HuH-7.5 (cell line): ENCODE measurements around the gene EML4.
"Not testable (repeated sequence)": the region's sequence is repeated elsewhere in the genome, so short reads cannot be mapped to it uniquely, and the experiment has no call there.

Source experiments
- DNase-seq: peaks from one replicate; pipeline ENCODE4 v3.0.0; 2011; ENCODE audit warnings: low spot score

The EML4 gene

DNA sequence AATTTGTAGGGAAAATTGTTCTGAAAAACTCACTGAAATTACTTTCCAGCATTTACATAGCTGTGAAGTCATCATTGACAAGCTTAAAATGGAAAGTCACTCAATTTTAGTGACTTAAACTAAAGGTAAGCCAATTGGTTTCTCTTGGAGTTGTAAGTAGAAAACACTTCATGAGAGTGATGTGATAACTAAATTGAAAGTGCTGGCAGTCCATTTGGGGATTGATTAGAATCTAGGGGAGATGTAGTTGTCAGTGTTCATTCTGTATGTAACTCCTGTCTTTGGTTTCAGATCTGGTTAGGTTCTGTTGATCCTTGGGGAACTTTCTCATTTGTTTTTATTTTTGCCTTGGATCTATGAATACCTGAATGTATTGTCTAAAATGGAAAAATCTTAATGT lies 138.0 kb downstream of the EML4 start:
- DNase-seq, result no peak

DNA sequence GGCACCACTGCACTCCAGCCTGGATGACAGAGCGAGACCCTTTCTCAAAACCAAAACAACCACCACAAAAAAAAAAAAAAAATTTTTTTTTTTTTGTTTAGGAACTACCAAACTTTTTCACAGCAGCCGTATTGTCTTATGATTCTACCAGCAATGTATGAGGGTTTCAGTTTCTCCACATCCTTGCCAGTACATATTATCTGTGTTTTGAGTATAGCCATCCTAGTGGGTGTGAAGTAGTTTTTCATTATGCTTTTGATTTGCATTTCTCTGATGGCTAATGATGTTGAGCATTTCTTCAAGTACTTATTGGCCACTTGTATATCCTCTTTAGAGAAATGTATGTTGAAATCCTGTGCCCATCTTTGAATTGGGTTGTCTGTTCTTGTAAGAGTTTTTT lies 140.2 kb downstream of the EML4 start:
- DNase-seq, result no peak

DNA sequence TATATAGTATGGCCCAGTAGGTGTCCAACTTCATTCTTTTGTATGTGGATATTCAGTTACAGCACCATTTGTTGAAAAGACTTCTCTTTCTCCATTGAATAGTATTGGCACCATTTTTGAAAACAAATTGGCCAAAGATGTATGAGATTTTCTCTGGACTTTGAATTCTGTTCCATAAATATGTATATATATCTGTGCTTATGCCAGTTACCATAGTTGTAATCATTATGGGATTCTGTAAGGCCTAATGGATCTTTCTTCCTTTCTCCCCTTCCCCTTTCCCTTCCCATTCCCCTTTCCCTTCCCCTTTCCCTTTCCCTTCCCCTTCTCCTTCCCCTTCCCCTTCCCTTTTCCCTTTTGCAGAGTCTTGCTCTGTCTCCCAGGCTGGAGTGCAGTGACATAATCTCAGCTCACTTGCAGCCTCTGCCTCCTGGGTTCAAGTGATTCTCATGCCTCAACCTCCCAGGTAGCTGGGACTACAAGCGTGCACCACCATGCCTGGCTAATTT lies 140.9 kb downstream of the EML4 start:
- DNase-seq, result no peak

DNA sequence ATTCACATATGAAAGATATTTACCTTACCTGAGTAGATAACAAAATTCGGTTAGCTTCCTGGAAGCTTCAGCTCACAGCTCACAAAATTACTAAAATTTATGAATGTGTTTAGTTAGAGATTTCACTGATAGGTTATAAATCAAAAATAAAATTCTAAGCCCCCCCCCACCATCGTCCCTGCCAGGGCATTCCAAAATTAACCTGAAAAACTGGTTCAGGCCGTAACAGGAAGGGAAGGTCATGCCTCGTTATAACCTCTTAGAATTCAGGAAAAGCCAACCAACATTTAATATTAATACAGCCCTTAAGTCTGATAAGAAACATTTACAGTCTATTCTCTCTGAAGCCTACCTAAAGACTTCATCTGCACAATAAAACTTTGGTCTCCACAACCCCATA lies 143.0 kb downstream of the EML4 start:
- DNase-seq, result no peak

DNA sequence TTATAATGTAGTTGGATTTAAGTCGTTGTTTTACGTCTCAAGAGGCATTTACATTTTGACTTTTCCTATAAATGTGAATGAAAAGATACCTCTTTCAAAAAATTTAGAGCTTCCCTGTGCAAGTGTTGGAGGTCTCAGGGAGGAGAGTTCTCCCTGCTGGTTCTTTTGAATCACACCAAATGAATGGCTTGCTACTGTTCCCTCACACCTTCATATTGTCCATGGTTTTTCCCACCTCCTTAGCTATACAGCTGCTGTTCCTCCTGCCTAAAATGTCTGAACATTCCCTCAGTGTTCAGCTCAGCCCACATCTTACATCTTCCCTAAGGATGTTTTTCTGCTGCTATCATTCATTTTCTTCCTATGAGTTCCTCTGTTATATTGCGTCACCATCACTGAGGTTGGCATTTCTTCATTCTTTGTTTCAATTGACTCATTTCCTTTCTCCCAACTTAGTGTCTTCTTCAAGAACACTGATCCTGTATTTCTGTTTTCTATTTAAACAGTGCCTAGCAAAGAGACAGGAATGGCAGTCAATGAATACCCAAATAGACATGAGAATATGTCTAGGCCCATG lies 145.8 kb downstream of the EML4 start:
- no peak for DNase-seq

DNA sequence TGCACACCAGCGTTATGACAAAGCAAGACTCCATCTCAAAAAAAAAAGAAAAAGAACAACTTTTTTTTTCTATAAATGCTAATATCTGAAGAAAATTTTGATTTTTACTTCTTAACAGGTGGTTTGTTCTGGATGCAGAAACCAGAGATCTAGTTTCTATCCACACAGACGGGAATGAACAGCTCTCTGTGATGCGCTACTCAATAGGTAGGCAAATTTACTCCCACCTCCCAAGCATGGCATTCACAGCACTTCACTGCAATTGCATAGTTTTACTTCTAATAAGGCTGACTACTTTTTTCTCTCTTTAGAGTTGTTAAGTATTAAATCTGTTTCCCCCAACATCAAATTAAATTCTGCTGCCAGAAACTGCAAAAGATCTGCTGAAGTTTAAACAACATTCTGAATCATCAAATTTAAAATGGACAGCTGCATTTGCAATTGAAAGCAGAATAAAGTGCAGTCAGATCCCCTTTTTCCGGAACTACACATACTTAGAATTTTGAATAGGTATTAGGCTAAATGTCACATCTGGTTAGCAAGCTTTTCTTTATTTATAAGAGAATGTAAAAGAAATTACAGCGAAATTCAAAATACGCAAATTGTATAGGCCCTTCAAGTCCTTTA lies 146.8 kb downstream of the EML4 start:
- DNase-seq, result no peak

DNA sequence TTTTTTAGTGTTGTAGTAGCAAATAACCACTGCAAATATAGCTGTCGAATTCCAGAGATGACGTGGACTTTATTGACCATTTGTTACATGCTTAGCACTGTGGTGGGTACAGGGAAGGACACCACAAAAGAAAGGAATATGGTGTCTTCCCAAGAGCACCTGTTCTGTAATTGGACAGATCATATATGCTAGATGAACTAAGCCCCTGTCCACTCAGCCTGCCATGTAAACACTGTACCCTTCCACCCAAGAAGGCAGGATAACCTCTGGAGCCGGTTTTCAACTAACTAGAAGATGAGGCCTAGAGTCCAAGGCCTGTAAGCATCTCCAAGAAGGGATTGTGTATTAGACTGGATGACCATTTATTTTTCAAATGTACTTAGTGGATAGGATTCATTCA lies 147.8 kb downstream of the EML4 start:
- no peak for DNase-seq

DNA sequence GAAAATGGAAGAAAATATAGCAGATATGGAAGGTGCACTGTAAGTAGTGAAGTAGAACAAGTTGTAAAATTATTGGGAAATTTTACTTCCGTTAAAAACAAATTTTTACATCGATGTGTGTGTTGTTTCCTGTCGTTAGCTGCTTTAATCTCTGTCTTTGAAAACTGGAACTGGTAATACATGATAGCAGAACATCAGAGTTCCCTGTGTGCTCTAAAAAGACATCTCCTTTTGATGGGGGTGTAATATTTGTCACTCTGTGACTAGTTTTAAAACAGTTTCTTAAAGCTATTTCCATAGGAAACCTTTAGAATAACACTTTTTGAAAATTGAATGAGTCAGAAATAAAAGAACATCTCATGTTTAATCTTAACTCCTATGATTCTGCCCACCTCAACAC lies 148.3 kb downstream of the EML4 start:
- no peak for DNase-seq

DNA sequence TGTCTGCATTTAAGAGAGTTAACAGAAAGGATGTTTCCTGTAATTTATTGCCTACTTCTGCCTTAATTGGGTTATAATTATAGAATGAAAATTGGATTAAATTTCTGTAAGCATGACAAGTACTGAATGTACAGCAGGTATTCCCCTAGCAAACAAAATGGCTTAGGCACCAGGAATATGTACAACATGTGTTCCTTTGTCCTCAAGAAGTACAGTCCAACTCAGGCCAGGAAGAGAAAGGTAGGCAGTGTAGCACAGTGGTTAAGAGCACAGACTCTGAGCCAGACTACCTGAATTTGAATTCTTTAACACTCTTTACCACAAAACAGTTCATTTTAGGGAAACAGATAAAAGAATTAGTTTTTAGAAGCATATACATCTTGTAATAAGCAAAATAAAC lies 148.8 kb downstream of the EML4 start:
- DNase-seq, result no peak

DNA sequence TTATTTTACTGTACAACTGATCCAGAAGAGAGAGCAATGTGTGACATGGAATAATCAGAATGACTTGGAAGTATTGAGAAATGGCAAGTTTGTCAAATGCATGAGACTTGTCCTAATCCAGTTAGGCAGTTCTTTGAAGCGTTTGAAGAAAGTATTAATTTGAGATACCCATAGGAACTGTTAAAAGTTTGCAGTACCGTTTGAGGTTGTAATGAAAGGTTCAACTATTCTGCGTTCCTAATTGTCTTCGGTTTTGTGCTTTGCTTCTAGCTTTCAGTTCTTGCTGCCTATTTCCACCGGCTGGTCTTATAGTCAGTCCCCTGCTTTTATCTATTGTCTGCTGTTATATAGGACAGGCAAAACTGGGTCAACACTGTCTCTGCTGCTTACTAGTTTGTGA lies 150.1 kb downstream of the EML4 start:
- no peak for DNase-seq

DNA sequence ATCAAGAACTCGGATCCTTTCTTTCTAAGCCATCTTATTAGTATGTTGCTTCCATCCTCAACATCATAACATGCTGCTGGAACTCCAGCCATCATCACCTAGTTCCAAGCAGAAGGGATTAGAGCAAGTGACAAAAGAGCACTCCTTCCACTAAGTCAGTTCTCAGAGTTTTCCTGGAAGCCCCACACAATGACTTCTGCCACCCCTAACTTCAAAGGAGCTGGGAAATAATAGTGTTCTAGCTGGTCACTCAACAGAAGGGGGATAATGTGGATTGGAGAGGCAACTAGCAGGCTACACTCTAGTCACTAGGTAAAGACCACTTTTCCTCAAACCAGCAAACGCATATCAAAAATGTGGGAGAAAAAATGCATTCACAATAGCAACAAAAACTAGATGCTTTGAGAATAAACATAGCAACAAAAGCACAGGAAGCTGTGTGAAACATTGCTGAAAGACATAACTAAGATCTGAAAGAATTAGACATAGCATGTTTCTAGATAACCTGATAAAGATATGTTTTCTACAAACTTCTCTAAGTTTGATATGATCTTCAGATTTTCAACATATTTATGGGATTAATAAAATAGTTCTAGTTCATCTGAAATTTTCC lies 152.4 kb downstream of the EML4 start:
- DNase-seq, result no peak

DNA sequence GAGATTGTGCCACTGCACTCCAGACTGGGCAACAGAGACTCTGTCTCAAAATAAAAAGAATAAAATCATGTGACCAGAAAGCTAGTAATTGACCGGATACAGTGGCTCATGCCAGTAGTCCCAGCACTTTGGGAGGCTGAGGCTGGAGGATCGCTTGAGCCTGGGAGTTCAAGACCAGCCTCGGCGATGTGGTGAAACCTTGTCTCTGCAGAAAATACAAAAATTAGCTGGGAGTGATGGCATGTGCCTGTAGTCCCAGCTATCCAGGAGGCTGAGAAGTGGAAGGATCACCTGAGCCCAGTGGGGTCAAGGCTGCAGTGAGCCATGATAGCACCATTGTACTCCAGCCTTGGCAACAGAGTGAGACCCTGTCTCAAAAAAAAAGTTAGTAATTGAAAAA lies 155.1 kb downstream of the EML4 start:
- no peak for DNase-seq

DNA sequence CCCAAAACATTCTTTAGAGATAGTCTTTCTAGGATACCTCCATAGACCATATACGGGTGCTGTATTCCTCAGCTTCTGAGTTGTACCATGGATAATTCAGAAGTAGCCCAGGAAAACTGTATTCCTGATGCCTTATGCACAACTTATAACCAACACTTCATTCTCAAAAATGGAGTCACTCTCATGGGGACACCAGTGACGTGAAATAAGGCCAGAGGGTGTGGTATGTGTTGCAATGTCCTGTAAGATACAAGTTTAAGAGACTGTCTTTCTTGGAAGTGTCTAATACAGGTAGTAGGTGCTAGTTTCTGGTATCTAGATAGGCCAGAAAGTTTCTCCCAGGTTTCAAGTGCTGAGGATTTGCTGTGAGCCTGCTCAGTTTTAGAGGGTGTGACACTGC lies 155.8 kb downstream of the EML4 start:
- no peak for DNase-seq

DNA sequence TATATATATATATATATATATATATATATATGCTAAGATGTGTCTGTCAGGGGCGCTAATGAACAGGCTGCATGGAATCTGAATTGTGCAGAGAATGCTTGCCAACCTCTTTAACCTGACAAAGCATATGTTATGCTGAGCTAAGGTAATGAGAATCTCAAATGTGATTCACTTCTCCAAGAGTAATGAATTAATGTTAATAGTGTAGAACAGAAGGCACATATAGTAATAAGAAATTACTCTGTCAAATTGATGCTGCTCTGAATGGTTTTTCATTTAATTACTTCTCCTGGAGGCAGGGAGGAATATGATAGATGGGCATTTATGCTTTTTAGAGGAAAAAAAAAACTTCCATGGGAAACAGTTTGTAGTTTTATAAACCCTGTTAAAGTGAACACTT lies 156.5 kb downstream of the EML4 start:
- no peak for DNase-seq

DNA sequence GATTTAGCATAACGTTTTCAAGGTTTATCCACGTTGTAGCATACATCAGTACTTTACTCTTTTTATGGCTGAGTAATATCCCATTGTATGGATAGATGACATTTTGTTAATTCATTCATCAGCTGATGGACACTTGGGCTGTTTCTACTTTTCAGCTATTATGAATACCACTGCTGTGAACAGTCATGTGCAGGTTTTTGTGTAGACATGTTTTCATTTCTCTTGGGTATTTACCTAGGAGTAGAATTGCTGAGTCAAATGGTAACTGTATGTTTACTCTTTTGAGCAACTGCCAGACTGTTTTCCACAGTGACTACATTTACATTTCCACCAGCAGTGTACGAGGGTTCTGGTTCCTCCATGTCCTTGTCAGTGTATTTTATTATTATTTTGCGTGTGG lies 158.0 kb downstream of the EML4 start:
- no peak for DNase-seq

DNA sequence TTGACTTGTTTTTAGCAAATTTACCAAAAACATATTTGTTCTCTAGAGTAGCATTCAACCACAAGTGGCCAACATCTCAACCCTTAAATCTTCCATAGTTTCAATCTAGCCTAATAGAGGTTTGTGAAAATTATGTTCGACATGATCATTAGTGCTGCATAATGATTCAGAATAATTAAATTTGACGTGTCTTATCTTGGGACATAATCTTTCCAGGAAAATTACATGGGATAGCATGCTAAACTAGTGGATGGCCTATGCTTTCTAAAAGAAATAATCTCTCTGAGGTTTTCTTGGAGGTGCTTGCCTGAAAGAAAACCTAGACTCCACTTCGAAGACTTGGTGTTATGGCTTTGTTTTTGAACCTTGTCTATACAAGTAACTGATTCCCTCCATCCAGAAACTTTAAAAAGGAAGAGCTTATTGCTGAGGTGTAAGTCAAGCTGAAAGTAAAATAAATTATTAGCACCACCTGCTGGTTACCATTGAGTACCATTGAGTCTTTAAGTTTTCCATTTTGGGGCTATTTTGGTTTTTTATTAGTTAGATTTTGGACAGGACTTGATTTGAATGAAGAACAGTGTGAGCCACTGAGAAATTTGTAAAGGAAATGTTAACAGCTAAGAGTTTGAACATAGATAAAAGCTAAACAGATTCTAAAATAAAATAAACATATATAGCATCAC lies 159.1 kb downstream of the EML4 start:
- DNase-seq, result no peak

DNA sequence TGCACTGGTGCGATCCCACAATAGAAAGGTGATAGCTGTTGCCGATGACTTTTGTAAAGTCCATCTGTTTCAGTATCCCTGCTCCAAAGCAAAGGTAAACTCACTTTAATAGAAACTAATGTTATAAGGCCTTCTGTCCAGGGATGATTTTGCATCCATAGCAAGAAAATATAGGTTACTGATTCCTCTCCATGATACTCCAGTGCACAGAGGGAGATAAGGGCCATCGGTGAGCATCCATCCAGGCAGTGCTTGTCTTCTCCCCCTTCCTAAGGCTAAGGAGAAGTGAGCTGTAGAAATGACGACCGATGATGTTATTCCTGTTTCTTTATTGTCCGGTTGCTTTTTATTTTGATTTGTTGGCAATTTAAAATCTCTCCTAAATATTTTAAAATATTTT lies 159.8 kb downstream of the EML4 start:
- DNase-seq, result no peak

DNA sequence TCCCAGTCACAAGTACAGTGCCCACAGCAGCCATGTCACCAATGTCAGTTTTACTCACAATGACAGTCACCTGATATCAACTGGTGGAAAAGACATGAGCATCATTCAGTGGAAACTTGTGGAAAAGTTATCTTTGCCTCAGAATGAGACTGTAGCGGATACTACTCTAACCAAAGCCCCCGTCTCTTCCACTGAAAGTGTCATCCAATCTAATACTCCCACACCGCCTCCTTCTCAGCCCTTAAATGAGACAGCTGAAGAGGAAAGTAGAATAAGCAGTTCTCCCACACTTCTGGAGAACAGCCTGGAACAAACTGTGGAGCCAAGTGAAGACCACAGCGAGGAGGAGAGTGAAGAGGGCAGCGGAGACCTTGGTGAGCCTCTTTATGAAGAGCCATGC lies 160.6 kb downstream of the EML4 start:
- DNase-seq, result no peak

DNA sequence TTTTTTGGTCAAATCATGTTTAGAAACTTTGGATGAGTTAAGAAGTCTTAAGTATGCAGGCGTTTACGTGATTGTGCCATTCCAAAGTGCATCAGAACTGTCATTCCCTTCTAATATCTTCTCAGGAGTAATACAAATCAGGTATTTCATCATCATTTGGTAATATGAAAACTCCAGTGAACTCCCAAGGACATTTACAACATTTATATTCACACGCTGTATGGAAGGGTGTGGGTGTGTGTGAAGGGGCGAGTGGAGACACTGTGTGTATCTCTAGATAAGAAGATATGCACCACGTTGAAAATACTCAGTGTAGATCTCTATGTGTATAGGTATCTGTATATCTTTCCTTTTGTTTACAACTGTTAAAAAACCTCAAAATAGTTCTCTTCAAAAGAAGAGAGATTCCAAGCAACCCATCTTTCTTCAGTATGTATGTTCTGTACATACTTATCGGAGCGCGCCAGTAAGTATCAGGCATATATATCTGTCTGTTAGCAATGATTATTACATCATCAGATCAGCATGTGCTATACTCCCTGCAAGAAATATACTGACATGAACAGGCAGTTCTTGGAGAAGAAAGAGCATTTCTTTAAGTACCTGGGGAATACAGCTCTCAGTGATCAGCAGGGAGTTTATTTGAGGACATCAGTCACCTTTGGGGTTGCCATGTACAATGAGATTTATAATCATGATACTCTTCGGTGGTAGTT lies 162.6 kb downstream of the EML4 start:
- no peak for DNase-seq

DNA sequence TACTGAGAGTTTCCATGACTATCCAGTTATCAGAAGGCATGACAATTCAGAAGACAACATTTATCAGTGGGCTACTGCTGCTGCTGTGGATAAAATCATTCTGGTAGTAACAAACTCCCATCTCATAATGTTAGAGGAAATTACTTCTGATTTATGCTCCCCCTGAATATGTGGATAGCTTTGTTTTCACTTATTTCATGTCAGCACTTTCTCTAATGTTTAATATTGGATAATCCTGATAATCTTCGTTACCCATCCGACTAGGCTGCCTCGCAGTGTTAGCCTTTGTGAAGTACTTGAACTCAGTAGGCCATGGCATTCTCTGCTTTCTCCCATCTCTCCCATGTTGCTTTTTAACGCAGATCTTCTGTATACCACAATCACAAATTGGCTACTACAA lies 163.4 kb downstream of the EML4 start:
- no peak for DNase-seq

DNA sequence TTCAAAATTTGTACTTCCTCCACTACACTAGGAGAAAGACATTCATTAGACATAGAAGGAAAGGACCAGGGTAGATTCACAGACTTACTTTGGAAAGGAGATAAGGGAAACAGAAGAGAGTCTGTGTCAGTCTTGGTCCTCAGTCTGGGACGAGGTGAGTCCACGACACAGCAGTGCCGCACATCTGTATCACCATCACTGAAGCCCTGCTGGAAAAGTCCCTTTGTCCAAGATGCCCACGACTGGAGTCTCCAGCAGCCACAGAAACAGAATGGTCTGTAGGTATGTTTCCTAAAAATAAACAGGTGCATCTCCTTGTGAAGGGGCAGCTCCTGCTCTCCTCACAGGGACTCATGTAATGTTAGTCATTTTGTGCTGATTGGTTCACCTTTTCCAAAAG lies 164.4 kb downstream of the EML4 start:
- no peak for DNase-seq

DNA sequence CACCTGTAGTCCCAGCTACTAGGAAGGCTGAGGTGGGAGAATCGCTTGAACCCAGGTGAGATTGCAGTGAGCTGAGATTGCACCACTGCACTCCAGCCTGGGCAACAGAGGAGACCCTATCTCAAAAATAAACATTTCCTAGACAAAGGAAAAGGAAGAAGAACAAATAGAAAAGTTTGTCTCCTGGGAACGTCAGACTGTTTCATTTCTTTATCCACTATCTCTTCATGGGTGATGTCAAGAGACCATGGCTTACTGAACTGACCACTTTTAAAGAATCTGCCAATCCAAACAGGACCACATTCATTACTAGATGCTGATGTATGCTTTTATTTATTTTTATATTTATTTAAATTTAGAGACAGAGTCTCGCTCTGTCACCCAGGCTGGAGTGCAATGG lies 165.1 kb downstream of the EML4 start:
- no peak for DNase-seq

DNA sequence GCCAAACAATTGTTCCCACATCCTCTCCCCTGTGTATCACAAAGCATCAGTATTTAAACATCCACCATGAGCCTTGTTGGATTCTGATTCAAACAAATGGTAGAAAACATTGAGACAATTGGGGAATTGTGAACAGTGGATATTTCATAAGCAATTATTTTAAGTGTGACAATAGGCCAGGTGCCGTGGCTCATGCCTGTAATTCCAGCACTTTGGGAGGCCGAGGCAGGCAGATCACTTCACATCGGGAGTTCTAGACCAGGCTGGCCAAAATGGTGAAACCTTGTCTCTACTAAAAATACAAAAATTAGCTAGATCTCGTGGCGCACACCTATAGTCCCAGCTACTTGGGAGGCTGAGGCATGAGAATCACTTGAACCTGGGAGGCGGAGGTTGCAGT lies 165.7 kb downstream of the EML4 start:
- not testable (repeated sequence) for DNase-seq
